HG03108 (cell line): Measurements from ENCODE around the gene DRAP1.
"Not testable (repeated sequence)": the region's sequence is repeated elsewhere in the genome, so short reads cannot be mapped to it uniquely, and the experiment has no call there.

ENCODE experiments used
- ATAC-seq: cut with Tn5 transposase; IDR thresholded peaks from one replicate; pipeline ENCODE4 v1.9.1; 2021; ENCODE audit warnings: moderate library complexity; ENCODE audit not compliant: unreplicated experiment

Gene DRAP1

GRCh38 chr11:65931773-65932557 is 12.7 kb downstream of the DRAP1 start:
- no peak for ATAC-seq

GRCh38 chr11:65932558-65932919 is 13.3 kb downstream of the DRAP1 start:
- no peak for ATAC-seq

GRCh38 chr11:65934014-65934413 is 14.8 kb downstream of the DRAP1 start:
- ATAC-seq: no peak

GRCh38 chr11:65937766-65938165 is 18.5 kb downstream of the DRAP1 start:
- no peak for ATAC-seq

GRCh38 chr11:65941720-65942310 is 22.6 kb downstream of the DRAP1 start:
- no peak for ATAC-seq

GRCh38 chr11:65942531-65942930 is 23.3 kb downstream of the DRAP1 start:
- no peak for ATAC-seq

- ATAC-seq: no peak
Observed at GRCh38 chr11:65944191-65944590, 25.0 kb downstream of the DRAP1 start.

GRCh38 chr11:65944767-65945166 is 25.5 kb downstream of the DRAP1 start:
- ATAC-seq: no peak

GRCh38 chr11:65945430-65945911 is 26.2 kb downstream of the DRAP1 start, which contains the start of gene TSGA10IP:
Gene TSGA10IP (plus strand): TSS chr11:65945480. CDS start chr11:65945676, 196 bp downstream.
- ATAC-seq: no peak

GRCh38 chr11:65945941-65946558 is 26.8 kb downstream of the DRAP1 start:
- ATAC-seq: no peak

- no peak for ATAC-seq
Observed at GRCh38 chr11:65946655-65947054, 27.4 kb downstream of the DRAP1 start.

- no peak for ATAC-seq
Observed at GRCh38 chr11:65947133-65947532, 27.9 kb downstream of the DRAP1 start.

GRCh38 chr11:65947603-65948125 is 28.4 kb downstream of the DRAP1 start:
- no peak for ATAC-seq

GRCh38 chr11:65950711-65951110 is 31.5 kb downstream of the DRAP1 start:
- ATAC-seq: not testable (repeated sequence)

GRCh38 chr11:65951641-65952040 is 32.4 kb downstream of the DRAP1 start:
- ATAC-seq: not testable (repeated sequence)

GRCh38 chr11:65952052-65952521 is 32.9 kb downstream of the DRAP1 start:
- no peak for ATAC-seq

GRCh38 chr11:65953471-65953870 is 34.2 kb downstream of the DRAP1 start:
- no peak for ATAC-seq

- no peak for ATAC-seq
Observed at GRCh38 chr11:65954771-65955170, 35.5 kb downstream of the DRAP1 start.

GRCh38 chr11:65958291-65958690 is 39.1 kb downstream of the DRAP1 start:
- ATAC-seq: no peak

GRCh38 chr11:65958774-65959420 is 39.7 kb downstream of the DRAP1 start:
- ATAC-seq: no peak

GRCh38 chr11:65960824-65961266 is 41.6 kb downstream of the DRAP1 start:
- ATAC-seq: no peak
